Measurements from ENCODE around the gene SLF2. TPM values are rescaled to one million over a fixed set of nuclear protein-coding genes. Genes with fewer than 3 reads are reported as not detected.
"Not testable (repeated sequence)": the region's sequence is repeated elsewhere in the genome, so short reads cannot be mapped to it uniquely, and the experiment has no call there.

The SLF2 gene
- total RNA-seq, 1 donor from 2014 or later = 35.2 TPM

DNA sequence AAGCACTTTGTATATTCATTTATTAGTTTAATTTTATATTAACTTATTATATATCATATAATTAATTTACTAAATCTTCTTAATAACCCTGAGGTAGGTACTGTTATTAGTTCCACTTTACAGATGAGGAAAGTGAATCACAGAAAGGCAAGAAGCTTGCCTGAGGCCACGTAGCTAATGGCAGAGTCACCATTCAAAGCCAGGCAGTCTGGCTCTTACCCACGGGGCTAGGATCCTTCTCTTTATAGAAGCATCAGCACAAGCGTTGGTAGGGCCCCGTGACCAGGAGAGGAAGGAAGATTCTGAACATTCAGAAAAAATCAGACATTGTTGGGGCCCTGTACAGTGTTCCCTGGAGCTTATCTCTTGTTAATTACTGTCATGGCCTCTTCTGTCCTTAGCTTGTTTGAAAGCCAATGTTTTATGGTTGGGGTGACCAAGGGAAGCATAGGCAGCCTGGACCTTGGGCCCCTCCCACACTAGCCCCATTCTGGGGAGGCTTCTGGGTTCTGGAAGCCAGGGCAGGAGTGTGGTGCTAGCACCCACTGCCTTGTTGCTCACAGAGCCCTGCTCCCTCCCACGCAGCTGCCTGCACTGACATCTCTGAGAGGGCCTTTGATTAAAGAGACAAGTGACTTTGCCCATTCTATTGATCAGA is 31.1 kb upstream of the SLF2 start:
- DNase-seq = peak; percentile 23

DNA sequence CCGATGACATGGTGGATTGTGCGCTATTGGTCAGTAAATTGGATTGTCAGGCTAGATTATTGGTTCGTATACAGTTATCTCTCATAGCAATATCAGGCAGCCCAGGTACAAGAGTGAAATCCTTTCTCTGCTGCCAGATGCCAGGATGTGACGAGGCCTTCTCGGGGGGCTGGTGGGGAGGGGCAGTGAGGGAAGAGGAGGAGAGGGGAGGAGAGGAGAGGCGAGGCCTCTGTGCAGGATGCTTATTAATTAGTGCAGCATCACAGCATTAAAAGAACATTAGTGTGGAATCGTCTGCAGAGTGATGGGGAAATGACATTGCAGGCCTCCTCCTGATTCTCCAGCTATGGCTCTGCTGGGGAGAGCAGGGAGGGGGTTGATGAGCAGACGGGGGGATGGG is 30.5 kb upstream of the SLF2 start:
- peak; percentile 23 for DNase-seq

DNA sequence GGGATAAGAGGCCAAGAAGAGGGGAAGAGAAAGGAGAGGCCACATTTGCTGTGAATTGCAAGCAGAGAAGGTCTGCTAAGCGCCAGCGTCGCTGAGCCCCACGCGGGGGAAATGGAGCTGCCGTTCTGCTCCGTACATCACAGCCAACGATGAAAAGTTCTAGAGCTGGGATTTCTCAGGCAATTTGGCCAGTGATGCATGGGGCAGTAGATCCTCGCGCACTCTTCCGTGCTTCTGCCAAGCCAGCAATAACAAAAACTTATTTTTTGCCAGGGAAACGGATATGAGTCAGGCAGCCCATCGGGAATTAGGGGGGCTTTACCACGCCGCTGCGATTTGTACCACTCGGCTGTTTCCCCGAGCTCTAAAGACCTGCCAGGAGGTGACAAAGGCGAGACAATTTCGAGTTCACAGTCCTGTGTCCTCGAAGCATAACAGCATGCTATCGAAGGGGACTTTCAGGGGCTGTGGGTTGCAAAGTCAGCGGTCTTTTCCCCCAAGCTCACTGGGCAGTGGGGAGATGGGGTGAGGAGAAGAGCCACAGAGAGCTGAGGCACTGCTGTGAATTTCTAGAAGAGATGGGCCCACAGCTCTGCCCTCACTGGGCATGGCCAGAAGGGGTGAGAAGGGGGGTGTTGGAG is 30.0 kb upstream of the SLF2 start:
- DNase-seq = peak; percentile 84

DNA sequence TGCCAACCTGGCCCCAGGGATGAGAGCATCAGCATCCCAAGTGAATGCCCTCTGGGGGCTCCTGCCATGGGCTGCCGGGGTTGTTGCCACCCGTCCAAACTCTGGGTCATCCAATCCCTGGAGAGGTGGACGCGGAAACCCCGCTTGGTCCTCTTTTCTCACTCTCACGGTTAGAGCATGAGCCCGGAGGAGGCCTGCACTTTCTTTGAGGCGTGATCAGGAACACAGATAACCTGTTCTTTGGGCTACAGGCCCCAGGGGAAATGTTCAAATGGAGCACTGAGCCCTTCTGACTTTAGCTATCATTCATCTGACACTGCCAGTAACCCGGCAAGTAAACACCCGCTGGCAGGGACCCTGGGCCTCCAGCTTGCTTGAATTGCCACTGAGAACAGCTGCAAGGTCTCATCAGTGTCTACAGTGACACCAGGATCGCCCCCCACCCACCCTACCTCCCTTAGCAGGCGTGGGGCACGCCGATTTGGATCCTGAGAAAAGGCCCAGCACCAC is 29.4 kb upstream of the SLF2 start:
- DNase-seq = no peak

DNA sequence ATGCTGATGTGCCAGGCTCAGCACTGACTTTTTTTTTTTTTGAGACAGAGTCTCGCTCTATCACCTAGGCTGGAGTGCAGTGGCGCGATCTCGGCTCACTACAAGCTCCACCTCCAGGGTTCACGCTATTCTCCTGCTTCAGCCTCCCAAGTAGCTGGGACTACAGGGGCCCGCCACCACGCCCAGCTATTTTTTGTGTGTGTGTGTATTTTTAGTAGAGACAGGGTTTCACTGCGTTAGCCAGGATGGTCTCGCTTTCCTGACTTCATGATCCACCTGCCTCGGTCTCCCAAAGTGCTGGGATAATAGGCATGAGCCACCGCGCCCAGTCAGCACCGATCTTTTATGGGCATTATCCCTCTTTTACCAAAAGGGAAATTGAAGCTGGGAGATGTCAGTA is 27.2 kb upstream of the SLF2 start:
- DNase-seq = not testable (repeated sequence)

DNA sequence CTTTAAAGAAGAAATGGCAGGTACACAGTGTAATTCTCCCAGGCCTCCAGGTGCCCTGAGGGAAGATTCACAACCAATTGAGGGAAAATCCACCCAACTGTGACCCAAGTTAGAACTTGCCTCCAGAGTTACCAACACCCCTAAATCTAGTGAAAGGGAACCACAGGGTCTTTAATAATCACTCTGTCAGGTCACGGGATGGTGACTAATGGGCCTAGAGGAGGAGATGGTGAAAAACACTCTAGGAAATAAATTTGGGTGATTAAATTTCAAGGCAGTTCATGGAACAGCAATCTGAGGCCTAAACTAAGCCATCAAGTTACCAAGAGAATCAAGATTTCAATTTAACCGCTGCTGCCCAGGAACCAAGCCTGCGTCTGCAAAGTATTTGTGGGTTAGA is 26.7 kb upstream of the SLF2 start:
- DNase-seq = no peak

DNA sequence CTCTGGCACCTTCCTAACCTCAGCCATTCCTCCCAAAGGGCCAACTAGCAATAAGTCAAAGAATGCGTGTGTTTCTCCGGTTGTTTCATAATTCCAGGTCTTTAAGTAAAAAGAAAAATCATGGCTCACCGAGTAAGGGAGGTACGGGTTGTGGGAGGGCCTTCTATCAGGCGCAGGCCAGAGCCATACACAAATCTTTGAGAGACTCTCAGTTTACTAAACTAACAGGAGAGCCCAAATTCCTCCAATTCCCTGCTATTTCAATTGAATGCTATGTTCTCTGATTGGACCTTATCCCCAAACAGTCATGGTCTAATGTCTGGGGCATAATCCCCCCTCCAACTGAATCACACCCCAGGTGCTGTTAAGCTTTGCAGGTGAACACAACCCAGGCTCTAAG is 26.2 kb upstream of the SLF2 start:
- no peak for DNase-seq

DNA sequence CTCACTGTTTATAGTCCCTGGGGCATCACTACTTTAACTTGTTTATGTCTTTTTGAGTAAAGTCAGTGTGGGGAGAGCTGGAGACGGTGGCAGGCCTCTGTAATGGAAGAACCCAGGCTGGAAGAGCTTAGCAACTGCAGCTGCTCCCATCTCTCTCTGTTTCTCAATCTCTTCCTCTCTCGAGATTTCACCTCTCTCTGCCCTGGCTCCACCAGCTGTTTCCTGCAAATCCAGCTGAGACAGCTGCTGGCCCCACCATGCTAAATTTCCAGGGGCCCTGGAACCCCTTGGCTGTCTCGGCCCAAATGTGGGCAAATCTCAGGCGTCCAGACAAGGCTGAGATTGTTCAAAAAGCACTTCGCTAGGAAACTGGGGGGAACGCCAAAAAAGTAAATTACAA is 25.8 kb upstream of the SLF2 start:
- DNase-seq = peak; percentile 43

DNA sequence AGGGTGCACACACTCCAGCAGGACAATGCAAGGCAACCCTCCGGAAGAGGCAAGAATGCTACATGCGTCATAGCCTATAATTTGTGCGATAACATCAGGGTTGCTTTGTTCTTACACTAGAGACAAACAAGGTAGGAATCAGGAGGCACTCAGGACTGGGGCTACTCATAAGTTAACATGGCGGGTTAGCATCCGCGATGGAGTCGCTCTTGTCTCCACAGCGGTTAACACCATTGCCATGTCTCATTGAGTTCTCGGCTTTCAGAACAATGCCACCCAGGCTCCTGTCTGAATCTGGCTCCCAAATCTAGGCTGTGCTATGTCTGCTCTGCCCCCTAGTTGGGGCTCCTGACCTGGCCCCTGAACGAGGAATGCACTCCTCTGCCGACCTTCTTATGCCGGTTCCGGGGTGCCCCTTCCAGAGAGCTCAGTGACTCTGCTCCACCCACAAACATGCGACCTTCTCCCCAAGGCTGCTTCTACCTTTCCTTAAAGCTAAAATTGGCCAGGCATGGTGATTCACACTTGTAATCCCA is 24.9 kb upstream of the SLF2 start:
- peak; percentile 75 for DNase-seq

DNA sequence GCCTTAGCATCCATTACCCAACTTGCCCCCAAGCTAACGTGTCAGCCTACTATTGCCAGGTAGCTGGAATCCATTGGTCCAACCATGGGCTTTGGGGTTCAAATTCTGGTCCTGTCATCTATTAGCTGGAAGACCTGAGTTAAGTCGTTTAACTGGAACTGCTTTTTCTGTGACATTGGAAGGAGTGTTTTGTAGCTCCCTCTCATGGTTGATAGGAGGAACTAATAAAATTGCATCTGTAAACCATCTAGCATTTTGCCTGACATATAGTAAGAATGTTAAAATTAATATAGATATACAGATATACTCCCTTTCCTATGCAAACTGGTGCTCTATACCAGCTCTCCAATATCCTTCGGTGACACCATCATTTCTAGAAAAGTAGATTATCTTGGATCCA is 23.8 kb upstream of the SLF2 start:
- peak; percentile 51 for DNase-seq

DNA sequence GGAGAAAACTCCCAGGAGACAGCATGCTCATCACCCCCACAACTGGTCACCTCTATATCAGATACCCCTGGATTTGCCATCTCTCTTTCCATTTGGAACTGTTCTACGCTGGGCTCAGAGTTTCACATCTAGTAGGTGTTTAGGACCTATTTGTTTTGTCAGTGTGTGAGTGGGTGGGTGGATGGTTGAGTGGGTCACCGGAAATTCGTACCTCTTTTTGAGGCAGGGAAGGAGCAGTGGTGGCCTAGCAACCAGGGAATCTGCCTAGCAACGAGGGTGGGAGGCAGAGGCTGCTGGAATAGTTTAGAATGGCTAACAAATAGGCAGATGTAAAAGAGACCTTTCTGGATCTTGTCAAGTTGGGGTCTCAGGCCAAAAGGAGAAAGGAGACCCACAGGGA is 23.2 kb upstream of the SLF2 start:
- no peak for DNase-seq

DNA sequence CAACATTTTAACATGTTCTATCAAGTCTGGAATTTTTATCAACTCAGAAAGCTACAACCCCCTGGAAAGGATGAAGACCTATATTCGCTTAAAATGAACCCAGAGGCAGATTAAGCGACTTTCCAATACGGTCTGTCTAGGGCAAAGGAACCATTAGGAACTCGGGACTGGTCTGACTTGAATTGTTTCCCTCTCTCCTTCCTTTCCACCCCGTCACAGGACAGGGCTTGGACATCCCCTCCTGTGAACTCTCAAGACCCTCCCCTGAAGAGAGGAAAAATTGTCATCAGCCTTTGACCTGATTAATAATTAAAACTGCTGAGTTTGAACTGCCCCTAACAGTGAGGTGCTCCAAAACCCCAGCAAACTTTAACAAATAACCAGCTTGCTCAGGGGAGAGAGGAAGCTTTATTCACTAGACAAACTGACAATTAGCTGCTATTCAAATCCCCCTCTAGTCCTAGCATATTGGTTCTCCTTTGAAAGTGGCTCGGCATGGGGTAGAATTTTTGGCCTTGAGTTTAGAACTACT is 22.6 kb upstream of the SLF2 start:
- DNase-seq = peak; percentile 25

DNA sequence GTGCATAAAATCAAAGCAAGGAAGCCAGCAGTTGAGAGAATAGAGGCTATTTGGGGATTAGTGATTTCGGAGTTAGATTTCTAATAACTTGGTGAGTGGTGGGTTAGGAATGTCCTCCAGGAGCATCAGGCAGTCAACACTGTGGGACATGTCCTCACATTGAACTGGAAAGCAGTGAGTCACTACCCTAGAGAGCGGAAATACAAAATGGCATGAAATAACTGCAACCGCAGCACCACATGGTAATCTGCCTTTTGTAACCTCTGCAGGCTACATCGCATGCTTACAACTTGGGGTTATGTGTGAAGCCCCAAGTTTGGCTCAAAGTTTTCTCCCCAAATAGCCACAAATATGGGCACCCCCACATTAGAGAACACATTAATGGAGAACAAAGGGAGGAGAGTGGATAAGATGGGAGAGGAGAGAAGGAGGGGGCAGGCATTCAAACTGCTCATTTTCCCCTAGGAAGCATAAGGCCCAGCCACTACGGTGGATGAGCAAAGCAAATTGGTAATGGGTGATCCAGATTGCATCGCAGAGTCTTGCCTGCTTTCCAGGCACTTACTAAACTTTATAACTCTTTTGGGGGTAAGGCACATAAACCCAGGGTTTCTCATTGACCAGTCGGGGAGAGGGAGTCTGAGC is 22.0 kb upstream of the SLF2 start:
- peak; percentile 92 for DNase-seq

DNA sequence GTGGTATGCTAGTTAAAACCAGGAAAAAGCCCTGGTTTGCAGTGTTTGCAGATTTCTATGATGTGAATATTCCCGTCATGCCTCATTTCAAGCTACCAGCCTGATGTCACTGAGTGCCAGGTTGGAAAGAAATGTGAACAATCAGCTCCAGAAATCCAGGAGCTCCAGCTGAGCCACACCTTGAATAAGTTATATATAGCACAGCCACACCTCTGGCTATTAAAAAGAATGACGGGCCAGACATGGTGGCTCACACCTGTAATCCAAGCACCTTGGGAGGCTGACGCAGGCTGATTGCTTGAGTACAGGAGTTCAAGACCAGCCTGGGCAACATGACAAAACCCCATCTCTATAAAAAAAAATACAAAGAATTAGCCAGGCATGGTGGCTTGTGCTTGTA is 18.7 kb upstream of the SLF2 start:
- no peak for DNase-seq

DNA sequence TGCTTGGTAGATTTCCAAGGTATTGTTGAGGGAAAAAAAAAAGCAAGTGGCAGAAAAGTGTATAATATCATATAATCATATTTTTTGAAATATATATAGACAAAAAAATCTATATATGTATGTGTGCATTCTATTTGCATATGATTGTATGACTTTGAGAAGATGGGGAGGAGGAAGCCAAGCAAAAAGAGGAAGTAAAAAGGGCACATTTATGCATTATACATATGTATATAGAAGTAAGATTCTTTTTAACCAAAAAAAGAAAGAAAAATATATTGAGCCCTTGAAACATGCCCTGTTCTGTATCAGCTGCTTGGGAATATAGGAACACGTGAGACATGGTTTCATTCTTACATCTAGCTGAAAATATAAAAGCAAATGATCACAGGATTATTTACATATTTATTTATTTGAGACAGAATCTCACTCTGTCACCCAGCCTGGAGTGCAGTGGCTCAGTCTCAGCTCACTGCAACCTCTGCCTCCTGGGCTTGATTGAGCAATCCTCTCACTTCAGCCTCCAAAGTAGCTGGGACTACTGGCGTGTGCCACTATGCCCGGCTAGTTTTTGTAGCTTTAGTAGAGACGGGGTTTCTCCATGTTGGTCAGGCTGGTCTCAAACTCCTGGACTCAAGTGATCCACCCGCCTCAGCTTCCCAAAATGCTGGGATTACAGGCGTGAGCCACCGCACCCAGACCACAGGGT is 18.0 kb upstream of the SLF2 start:
- no peak for DNase-seq

DNA sequence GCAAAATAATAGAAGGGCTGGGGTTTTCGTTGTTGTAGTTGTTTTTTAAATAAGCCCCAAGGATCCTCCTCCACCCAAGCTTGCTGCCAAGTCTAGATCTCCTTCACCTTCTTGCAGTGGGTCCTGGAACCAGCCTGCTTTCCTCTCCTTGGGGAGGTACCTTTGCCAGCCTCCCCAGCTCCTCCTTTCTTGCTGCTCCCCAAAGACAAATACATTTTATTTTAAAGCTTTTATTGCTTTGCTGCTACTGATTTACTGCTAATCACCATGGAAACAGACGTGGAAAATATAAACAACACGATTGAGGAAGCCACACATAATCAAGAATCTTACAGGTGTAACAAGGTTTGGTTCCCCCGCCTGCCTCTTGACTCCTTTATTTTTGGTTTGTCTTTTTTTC is 17.4 kb upstream of the SLF2 start:
- DNase-seq = no peak

DNA sequence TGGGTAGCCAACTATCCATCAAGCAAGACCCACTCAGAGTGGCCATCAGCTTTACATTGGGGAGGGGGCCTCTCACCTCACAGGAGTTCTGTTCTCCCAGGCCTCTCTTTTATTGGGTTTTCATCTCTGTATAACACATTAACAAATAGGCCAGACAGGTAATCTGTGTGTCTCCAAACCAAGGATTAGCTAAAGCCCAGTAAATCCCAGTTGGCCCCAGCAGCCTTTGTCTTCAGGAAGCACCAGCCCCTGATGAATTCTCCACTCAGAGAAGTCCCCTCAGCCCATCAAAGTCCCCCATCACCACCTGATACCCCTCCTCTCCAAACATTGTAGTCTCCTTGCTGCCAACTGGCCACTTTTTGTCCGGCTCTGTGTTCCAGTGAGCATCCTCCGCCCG is 16.9 kb upstream of the SLF2 start:
- DNase-seq = no peak

DNA sequence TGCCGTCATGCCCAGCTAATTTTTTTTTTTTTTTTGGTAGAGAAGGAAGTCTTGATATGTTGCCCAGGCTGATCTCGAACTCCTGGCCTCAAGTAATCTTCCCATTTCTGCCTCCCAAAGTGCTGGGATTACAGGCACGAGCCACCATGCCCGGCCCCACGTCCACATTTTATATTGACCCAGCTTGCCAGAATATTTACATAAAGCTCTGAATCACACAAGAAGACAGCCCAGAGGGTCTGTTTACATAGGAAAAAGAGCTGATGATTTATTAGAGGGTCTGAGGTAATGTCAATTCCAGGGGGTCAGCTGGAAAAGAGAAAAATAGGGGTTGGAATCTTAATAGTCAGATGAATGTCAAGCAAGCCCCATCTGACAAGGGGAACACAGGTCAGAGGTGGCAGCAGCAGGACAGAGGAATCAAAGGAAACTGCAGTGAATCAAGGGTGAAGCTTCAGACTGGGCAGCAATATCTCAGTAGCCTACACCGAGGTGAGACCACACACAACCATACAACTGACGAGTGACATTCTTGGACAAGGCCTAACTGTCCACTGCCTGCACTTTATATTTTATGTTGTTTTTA is 15.8 kb upstream of the SLF2 start:
- DNase-seq = no peak

DNA sequence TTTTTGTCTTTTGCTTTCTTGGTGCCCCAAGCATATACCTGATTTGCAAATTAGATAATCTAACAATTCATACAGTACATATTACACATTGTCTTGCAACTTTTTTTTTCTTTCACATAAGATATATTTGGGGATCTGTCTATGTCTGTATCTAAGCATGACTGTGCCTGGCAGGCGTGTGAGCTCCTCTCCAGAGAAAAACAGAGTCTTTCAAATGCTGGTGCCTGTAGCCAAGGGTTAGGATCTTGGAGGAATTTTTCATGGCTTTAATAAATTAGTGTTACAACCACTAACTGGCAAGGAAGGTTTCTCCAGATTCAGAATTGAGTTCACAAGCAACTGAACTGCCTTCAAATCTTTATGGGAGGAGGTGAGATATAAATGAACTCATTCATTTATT is 14.8 kb upstream of the SLF2 start:
- no peak for DNase-seq

DNA sequence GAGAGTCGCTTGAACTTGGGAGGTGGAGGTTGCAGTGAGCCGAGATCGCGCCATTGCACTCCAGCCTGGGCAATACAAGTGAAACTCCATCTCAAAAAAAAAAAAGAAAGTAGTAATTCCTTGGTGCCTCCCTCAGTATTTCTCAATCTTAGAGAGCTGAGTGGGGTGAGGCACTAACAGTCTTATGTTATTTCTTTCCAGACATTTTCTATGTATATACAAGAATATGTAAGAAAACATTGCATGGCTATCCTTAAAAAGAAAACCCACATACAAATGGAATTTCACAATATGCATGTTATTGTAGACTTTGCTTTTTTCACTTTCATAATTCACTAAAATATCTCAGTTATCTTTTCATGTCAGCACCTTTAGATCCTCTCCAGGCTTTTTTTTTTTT is 13.6 kb upstream of the SLF2 start:
- no peak for DNase-seq

DNA sequence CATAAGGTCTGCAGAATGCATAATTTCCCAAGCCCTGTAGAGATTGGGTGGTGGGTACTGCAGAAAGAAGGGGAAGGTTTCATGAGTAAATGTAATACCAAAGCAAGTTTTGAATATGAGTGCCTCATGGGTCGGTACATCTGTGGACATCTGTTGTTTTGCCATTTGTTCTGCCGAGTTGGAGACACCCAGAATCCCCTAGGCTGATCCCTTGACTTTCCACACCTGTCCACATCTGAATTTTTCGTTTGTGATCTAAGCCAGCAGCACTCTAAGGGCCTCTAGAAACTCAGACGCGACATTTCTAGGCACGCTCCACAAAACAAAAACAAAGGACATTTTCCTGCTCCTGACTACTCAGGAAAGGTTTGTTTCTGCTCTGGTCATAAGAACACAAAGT is 11.7 kb upstream of the SLF2 start:
- no peak for DNase-seq

DNA sequence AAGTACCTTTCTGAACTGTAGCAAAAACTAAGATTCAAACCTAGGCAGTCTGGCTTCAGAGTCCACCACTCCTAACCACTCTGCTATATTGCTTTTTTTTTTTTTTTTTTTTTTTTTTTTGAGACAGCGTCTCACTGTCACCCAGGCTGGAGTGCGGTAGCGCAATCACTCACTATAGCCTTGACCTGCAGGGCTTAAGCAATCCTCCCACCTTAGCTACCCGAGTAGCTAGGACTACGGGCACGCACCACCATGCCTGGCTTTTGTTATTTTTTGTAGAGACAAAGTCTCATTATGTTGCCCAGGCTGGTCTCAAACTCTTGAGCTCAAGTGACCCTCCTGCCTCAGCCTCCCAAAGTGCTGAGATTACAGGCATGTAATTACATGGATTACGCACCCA is 10.1 kb upstream of the SLF2 start:
- DNase-seq = no peak

DNA sequence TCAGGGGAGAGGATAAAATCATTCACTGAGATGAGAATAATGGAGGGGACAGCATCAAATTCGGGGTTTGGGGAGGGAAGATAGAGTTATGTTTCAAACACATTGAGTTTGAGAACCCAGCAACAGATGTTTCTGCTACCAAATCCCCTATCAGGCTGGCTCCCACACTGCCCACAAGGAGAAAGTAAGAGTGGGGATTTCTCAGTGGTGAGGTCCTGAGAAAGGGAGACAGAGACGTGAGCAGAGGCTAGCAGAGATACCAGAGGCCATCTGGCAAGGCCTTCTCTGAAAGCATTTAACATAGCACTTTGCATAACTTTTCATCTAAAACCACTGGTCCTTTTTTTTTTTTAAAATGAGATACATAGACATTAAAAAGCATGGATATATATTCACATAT is 7.8 kb upstream of the SLF2 start:
- no peak for DNase-seq
